GM20000 (cell line): Measurements from ENCODE around the gene TLR9.
"Not testable (repeated sequence)": the region's sequence is repeated elsewhere in the genome, so short reads cannot be mapped to it uniquely, and the experiment has no call there.

Source experiments
- DNase-seq: peaks from one replicate; pipeline ENCODE4 v3.0.0; 2012; ENCODE audit warnings: low spot score
- CTCF ChIP-seq: IDR thresholded peaks from 2 replicates; pipeline ENCODE4 v1.5.1; 2012; ENCODE audit warnings: mild to moderate bottlenecking, control low read depth; ENCODE audit errors: extremely low read depth, missing control alignments

Gene TLR9

GRCh38 chr3:52225452-52226228 lies at the start of gene TLR9:
Gene TLR9, minus strand, starts transcription at chr3:52225645. Its CDS starts 116 bp downstream, at chr3:52225529.
- no peak for TF ChIP-seq CTCF
- peak; percentile 87 for DNase-seq

GRCh38 chr3:52274781-52275180 lies 49.3 kb upstream of the TLR9 start:
- DNase-seq = not testable (repeated sequence)

GRCh38 chr3:52272831-52273230 lies 47.4 kb upstream of the TLR9 start:
- no peak for DNase-seq
- TF ChIP-seq CTCF = no peak

GRCh38 chr3:52272172-52272571 lies 46.7 kb upstream of the TLR9 start:
- DNase-seq = not testable (repeated sequence)

GRCh38 chr3:52270252-52270754 lies 44.9 kb upstream of the TLR9 start:
- no peak for TF ChIP-seq CTCF
- no peak for DNase-seq

GRCh38 chr3:52269776-52270175 lies 44.3 kb upstream of the TLR9 start:
- DNase-seq = no peak
- TF ChIP-seq CTCF = no peak

- TF ChIP-seq CTCF = no peak
- DNase-seq = no peak
These were observed 42.6 kb upstream of the TLR9 start for GRCh38 chr3:52268036-52268435.

GRCh38 chr3:52265387-52265786 lies 39.9 kb upstream of the TLR9 start:
- DNase-seq = no peak
- TF ChIP-seq CTCF = no peak
